Astrocyte of the spinal cord (primary cell): ENCODE data around the gene LRRC15.

Experiments
- DNase-seq: peaks from one replicate; pipeline ENCODE4 v3.0.0; 2011; ENCODE audit warnings: low read depth, low spot score
- H3K4me3 ChIP-seq: 2 replicates; pipeline ENCODE4 v1.5.1; 2011; ENCODE audit warnings: low read depth, mild to moderate bottlenecking, low read length, moderate library complexity
- CTCF ChIP-seq: IDR thresholded peaks from 2 replicates; pipeline ENCODE4 v1.5.1; 2012; ENCODE audit warnings: low read depth, mild to moderate bottlenecking, low read length, inconsistent platforms
- in situ Hi-C: cut with HindIII; loops from 2 replicates; pipeline ENCODE4 v1.10.0; 2017; ENCODE audit warnings: low sequenced_read_pairs

LRRC15 gene

DNA sequence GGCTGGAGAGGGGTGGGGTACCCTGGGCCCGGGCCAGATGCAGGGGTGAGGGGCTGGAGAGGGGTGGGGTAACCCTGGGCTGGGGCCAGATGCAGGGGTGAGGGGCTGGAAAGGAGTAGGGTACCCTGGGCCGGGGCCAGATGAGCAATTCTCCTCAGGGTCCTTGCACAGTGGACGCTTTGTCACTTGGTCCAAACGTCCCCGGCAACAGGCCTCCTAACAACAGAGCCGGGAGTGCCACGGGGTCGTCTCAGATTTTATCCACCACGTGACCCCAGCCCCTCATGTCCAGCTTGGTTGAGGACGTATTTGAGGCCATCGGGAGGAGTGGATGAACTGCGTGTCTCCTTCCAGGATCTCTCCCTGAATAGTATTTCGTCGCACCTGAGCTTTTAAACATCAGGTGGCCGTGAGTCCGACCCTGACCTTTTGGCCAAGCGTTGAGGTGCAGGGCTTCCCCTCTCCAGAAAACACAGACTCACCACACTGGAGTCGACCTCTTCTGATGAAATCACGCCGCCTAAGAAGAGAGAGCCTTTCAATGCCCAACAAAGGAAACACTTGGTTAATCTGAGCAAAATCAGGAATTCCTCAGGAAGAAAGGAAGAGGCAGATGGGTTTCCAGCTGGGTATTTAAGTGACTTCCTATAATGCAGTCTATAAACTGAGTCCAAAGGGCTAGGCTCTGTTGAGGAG lies 12.8 kb upstream of the LRRC15 start:
- H3K4me3 ChIP-seq, result no peak overlapping the region
- TF ChIP-seq CTCF, result no peak
- in situ Hi-C loops, result no loop called here
- no peak for DNase-seq

DNA sequence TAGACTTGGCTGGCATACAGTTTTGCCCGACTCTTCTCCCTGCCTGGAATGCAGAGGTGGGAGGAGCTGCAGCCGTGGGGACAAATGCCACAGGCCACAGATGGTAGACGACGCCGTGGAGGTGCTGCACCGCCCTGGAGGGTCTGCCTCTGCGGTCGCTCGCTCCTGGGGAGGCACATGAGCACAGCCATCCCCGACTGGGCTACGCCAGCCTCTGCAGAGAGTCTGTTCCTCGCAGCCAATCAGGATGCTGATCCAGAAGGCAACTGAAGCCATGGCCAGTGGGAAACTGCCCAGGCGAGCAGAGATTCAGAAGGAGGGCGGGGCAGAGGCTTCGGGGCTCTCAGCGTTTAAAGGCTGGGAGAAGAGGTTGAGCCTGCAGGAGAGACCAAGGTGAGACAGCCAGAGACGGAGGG lies 11.9 kb upstream of the LRRC15 start:
- TF ChIP-seq CTCF, result no peak

GRCh38 chr3:194380326-194380725 lies 10.8 kb upstream of the LRRC15 start:
- in situ Hi-C loops, result no loop called here
- no peak overlapping the region for H3K4me3 ChIP-seq
- TF ChIP-seq CTCF, result no peak
- no peak for DNase-seq

More for the DNA sequence above, 11.9 kb upstream of the LRRC15 start:
- no peak for DNase-seq
- in situ Hi-C loops, result no loop called here
- H3K4me3 ChIP-seq, result no peak overlapping the region

DNA sequence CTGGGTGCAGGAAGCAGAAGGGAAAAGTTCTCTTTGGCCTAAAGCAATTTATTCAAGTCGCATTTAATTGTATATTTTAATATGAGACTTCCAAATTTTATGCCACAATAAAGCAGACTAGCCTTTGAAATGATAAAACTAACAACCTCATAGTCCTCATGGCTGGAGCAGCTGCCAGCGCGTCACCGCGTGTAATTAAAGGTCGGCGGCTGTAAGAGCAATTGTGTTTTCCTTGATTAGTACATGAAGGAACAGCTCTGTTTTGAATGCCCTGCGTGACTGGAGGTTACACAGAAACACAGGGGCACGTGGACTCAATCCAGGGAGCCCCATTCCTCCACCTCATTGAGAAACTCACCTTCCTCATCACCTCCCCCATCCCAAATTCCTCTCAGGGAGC lies 10.1 kb upstream of the LRRC15 start:
- in situ Hi-C loops, result no loop called here

GRCh38 chr3:194379231-194379630 lies 9.7 kb upstream of the LRRC15 start:
- no peak overlapping the region for H3K4me3 ChIP-seq
- no peak for TF ChIP-seq CTCF
- DNase-seq, result no peak
- in situ Hi-C loops, result no loop called here

More for the DNA sequence above, 10.1 kb upstream of the LRRC15 start:
- no peak for TF ChIP-seq CTCF
- H3K4me3 ChIP-seq, result no peak overlapping the region
- no peak for DNase-seq

DNA sequence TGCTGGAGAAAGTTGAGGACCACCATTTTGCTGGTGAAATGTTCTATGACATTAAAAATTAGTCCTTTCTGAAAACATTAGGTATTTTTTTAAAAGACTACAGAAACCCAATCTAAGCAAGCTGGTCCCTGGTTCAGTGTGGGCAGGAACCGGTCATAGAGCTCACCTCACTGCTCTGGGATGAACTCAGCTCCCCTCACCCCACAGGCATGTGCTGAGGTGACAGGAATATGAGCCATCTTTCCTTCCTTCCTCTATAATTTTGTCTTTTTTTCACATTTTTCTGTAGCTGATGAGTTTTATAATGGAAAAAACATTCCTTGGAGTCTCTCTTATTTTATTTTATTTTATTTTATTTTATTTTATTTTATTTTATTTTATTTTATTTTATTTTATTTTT lies 8.2 kb upstream of the LRRC15 start:
- H3K4me3 ChIP-seq, result no peak overlapping the region
- no peak for DNase-seq
- in situ Hi-C loops, result no loop called here
- TF ChIP-seq CTCF, result no peak
